Measurements from ENCODE around the gene PPP2R2D.

DNA sequence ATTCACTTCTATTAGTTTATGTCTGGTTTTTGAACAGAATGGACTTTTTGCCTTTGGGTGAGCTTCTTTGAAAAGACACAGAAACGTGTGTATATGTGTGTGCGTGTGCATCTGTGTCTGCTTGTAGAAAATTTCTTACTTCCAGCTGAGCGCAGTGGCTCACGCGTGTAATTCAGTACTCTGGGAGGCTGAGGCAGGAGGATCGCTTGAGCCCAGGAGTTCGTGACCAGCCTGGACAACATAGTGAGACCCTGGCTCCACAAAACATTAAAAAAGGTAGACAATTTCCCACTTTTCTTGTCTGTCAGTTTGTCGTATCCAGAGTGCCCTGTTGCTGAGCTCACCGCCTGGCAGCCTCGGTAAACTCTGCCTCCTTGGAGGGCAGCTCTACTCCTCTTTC, 25.4 kb downstream of the PPP2R2D start:
- TF ChIP-seq EZH2 (IDR thresholded peaks at IDR 0.05; ENCODE audit: borderline replicate concordance) (no peak), CTCF (IDR thresholded peaks at IDR 0.05; ENCODE audit: poor library complexity) (no peak)

Data from hepatocyte (in vitro differentiated cells).